Measurements from ENCODE around the gene MYBBP1A.

DNA sequence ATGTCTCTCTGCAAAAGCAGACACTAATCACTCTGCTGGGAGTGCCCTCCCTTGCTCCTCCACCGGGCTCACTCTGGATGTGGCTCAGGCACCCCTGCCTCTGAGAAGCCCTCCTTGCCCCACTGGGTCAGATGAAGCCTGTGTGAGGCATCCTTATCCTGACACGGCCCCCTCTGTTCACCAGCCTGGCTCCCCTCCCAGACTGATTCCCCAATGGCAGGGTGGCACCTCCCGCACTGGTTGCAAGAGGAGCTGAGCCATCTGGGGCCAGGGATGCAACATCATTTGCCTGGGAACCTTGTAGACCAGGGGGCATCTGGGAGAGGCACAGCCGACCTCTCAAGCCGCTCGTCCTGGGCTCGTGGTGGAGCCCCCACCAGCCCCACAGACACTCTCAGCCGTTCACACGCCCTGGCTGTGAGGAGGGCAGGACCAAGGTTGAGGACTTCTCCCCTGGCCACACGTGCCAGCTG, 35.8 kb upstream of the MYBBP1A start:
- TF ChIP-seq FOS (IDR thresholded peaks at IDR 0.05; ENCODE audit: low read depth, low read length) (no peak), POLR2A (IDR thresholded peaks at IDR 0.05; ENCODE audit: low read depth, low read length) (no peak), RFX5 (IDR thresholded peaks at IDR 0.05; ENCODE audit: low read depth, low read length) (no peak), RAD21 (IDR thresholded peaks at IDR 0.05; ENCODE audit: low read length) (no peak)
- TF ChIP-seq, protein P1, sequence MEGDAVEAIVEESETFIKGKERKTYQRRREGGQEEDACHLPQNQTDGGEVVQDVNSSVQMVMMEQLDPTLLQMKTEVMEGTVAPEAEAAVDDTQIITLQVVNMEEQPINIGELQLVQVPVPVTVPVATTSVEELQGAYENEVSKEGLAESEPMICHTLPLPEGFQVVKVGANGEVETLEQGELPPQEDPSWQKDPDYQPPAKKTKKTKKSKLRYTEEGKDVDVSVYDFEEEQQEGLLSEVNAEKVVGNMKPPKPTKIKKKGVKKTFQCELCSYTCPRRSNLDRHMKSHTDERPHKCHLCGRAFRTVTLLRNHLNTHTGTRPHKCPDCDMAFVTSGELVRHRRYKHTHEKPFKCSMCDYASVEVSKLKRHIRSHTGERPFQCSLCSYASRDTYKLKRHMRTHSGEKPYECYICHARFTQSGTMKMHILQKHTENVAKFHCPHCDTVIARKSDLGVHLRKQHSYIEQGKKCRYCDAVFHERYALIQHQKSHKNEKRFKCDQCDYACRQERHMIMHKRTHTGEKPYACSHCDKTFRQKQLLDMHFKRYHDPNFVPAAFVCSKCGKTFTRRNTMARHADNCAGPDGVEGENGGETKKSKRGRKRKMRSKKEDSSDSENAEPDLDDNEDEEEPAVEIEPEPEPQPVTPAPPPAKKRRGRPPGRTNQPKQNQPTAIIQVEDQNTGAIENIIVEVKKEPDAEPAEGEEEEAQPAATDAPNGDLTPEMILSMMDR (conservative IDR thresholded peaks at IDR 0.05; ENCODE audit: low read depth, low read length) = no peak
- TF ChIP-seq, protein P2, sequence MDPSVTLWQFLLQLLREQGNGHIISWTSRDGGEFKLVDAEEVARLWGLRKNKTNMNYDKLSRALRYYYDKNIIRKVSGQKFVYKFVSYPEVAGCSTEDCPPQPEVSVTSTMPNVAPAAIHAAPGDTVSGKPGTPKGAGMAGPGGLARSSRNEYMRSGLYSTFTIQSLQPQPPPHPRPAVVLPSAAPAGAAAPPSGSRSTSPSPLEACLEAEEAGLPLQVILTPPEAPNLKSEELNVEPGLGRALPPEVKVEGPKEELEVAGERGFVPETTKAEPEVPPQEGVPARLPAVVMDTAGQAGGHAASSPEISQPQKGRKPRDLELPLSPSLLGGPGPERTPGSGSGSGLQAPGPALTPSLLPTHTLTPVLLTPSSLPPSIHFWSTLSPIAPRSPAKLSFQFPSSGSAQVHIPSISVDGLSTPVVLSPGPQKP (IDR thresholded peaks at IDR 0.05; ENCODE audit: borderline replicate concordance, low read depth, low read length) = no peak
